Neural cell (in vitro differentiated cells): Measurements from ENCODE around the gene CFAP299. TPM values are rescaled to one million over a fixed set of nuclear protein-coding genes. Genes with fewer than 3 reads are reported as not detected.

Source experiments
- H2AFZ ChIP-seq: fragments of 200-600, 300-800 bp; sonication (generic), shearing (Covaris generic); 2 replicates; pipeline ENCODE4 v1.6.0; 2014; ENCODE audit warnings: low read depth, mild to moderate bottlenecking, antibody characterized with exemption, low read length, moderate library complexity
- H3F3A ChIP-seq: fragments of 200-600 bp; shearing (Covaris generic); 2 replicates; pipeline ENCODE4 v1.6.1; 2016; ENCODE audit warnings: mild to moderate bottlenecking, moderate library complexity, mixed read lengths, antibody characterized with exemption, low read length; ENCODE audit not compliant: insufficient read depth, poor library complexity, severe bottlenecking
- H3K27ac ChIP-seq: fragments of 200-600, 300-800 bp; sonication (generic), shearing (Covaris generic); 2 replicates; pipeline ENCODE4 v1.5.1; 2014; ENCODE audit warnings: mild to moderate bottlenecking, low read length, moderate library complexity
- H3K27me3 ChIP-seq: fragments of 300-800, 200-600 bp; sonication (generic), shearing (Covaris generic); 2 replicates; pipeline ENCODE4 v1.6.0; 2014; ENCODE audit warnings: mild to moderate bottlenecking, low read depth, low read length, moderate library complexity; ENCODE audit not compliant: insufficient read depth
- H3K36me3 ChIP-seq: fragments of 300-800, 200-600 bp; sonication (generic), shearing (Covaris generic); 2 replicates; pipeline ENCODE4 v1.5.1; 2014; ENCODE audit warnings: mild to moderate bottlenecking, antibody characterized with exemption, low read length, moderate library complexity; ENCODE audit not compliant: insufficient read depth
- H3K4me2 ChIP-seq: fragments of 300-800, 200-600 bp; sonication (generic), shearing (Covaris generic); 2 replicates; pipeline ENCODE4 v1.6.0; 2014; ENCODE audit warnings: mild to moderate bottlenecking, low read length
- H3K4me3 ChIP-seq: fragments of 300-800, 200-600 bp; sonication (generic), shearing (Covaris generic); 2 replicates; pipeline ENCODE4 v1.5.1; 2014; ENCODE audit warnings: mild to moderate bottlenecking, low read length, moderate library complexity
- H3K79me2 ChIP-seq: fragments of 200-600 bp; shearing (Covaris generic); replicated peaks from 2 replicates; pipeline ENCODE4 v1.6.0; 2014; ENCODE audit warnings: mild to moderate bottlenecking, low read length, moderate library complexity; ENCODE audit not compliant: insufficient read depth
- H3K9ac ChIP-seq: fragments of 300-800, 200-600 bp; sonication (generic), shearing (Covaris generic); 2 replicates; pipeline ENCODE4 v1.6.1; 2016; ENCODE audit warnings: mild to moderate bottlenecking, low read length, mixed read lengths
- H3K9me2 ChIP-seq: fragments of 200-600 bp; shearing (Covaris generic); 2 replicates; pipeline ENCODE4 v1.6.1; 2016; ENCODE audit warnings: mild to moderate bottlenecking, low read length, mixed read lengths; ENCODE audit not compliant: insufficient read depth
- H3K9me3 ChIP-seq: fragments of 200-600, 300-800 bp; sonication (generic), shearing (Covaris generic); 2 replicates; pipeline ENCODE4 v1.6.1; 2016; ENCODE audit warnings: mild to moderate bottlenecking, mixed run types, low read length, moderate library complexity, mixed read lengths
- H4K20me1 ChIP-seq: fragments of 200-600 bp; shearing (Covaris generic); 2 replicates; pipeline ENCODE4 v1.6.1; 2016; ENCODE audit warnings: mild to moderate bottlenecking, mixed run types; ENCODE audit not compliant: insufficient read depth
- CTCF ChIP-seq: fragments of 450-650 bp; IDR thresholded peaks from 2 replicates; pipeline ENCODE4 v1.5.1; 2014; ENCODE audit warnings: antibody characterized with exemption, mild to moderate bottlenecking, moderate library complexity; ENCODE audit not compliant: poor library complexity, severe bottlenecking
- EP300 ChIP-seq: fragments of 450-650 bp; conservative IDR thresholded peaks from 2 replicates; pipeline ENCODE4 v1.6.1; 2014; ENCODE audit warnings: antibody characterized with exemption, mild to moderate bottlenecking, moderate library complexity; ENCODE audit not compliant: poor library complexity, severe bottlenecking
- EZH2 ChIP-seq: fragments of 200-600, 300-800 bp; shearing (Covaris generic), sonication (generic); IDR thresholded peaks from 2 replicates; pipeline ENCODE4 v1.6.1; 2014; ENCODE audit warnings: antibody characterized with exemption, low read length, borderline replicate concordance, mild to moderate bottlenecking; ENCODE audit not compliant: insufficient read depth, poor library complexity, severe bottlenecking
- MXI1 ChIP-seq: fragments of 450-650 bp; conservative IDR thresholded peaks from 2 replicates; pipeline ENCODE4 v1.6.1; 2014; ENCODE audit warnings: antibody characterized with exemption, mild to moderate bottlenecking; ENCODE audit not compliant: poor library complexity, severe bottlenecking
- POLR2AphosphoS5 ChIP-seq: IDR thresholded peaks from 2 replicates; pipeline ENCODE4 v1.6.1; 2012
- RAD21 ChIP-seq: fragments of 450-650 bp; conservative IDR thresholded peaks from 2 replicates; pipeline ENCODE4 v1.6.1; 2014; ENCODE audit warnings: antibody characterized with exemption, mild to moderate bottlenecking, moderate library complexity
- REST ChIP-seq: IDR thresholded peaks from 2 replicates; pipeline ENCODE4 v1.6.1; 2012; ENCODE audit warnings: borderline replicate concordance
- SMC3 ChIP-seq: fragments of 450-650 bp; conservative IDR thresholded peaks from 2 replicates; pipeline ENCODE4 v1.6.1; 2014; ENCODE audit warnings: antibody characterized with exemption, mild to moderate bottlenecking, moderate library complexity; ENCODE audit not compliant: poor library complexity
- TAF1 ChIP-seq: IDR thresholded peaks from 2 replicates; pipeline ENCODE4 v1.6.1; 2012; ENCODE audit warnings: low read depth
- polyA plus RNA-seq: library from polyadenylated mRNA; depleted of rRNA; stranded (reverse); fragments of >200 nt; gene quantifications from 2 replicates; pipeline ENCODE4 v1.2.3, GENCODE V29; 2014

Gene CFAP299
- polyA plus RNA-seq, 1 donor from 2014 or later: not detected

GRCh38 chr4:80874979-80875378 is 539.4 kb downstream of the CFAP299 start:
- Histone ChIP-seq H3K9me3 (no peaks in the 10 kb centered on the region), H2AFZ (no peak overlapping the region), H4K20me1 (no peaks in the 10 kb centered on the region), H3K9me2 (no peaks in the 10 kb centered on the region), H3K27me3 (no peaks in the 10 kb centered on the region), H3K79me2 (no peaks in the 10 kb centered on the region), H3K4me2 (no peak overlapping the region), H3K36me3 (no peaks in the 10 kb centered on the region), H3F3A (no peaks in the 10 kb centered on the region), H3K27ac (no peak overlapping the region), H3K4me3 (no peak overlapping the region), H3K9ac (no peak overlapping the region)
- TF ChIP-seq TAF1 (no peak), MXI1 (no peak), EZH2 (no peak), POLR2AphosphoS5 (no peak), EP300 (no peak), CTCF (no peak), REST (no peak)

- no peak overlapping the region for H2AFZ ChIP-seq
- H3K9me2 ChIP-seq: no peaks in the 10 kb centered on the region
- no peaks in the 10 kb centered on the region for H3K36me3 ChIP-seq
- H3K27ac ChIP-seq: no peak overlapping the region
- H3K9ac ChIP-seq: no peak overlapping the region
- no peaks in the 10 kb centered on the region for H3K9me3 ChIP-seq
- no peak overlapping the region for H3K4me3 ChIP-seq
- no peak for TF ChIP-seq CTCF
- no peak for TF ChIP-seq SMC3
- TF ChIP-seq TAF1: no peak
- no peak for TF ChIP-seq MXI1
- no peak for TF ChIP-seq RAD21
- TF ChIP-seq POLR2AphosphoS5: no peak
- TF ChIP-seq REST: no peak
- TF ChIP-seq EZH2: no peak
- TF ChIP-seq EP300: no peak
- H3K4me2 ChIP-seq: no peak overlapping the region
- no peaks in the 10 kb centered on the region for H4K20me1 ChIP-seq
- no peaks in the 10 kb centered on the region for H3K27me3 ChIP-seq
- H3K79me2 ChIP-seq: no peaks in the 10 kb centered on the region
- no peaks in the 10 kb centered on the region for H3F3A ChIP-seq
Observed at GRCh38 chr4:80875642-80876041, 540.1 kb downstream of the CFAP299 start.
